Parathyroid adenoma (tissue), 2 donors: ENCODE results near the gene MAP3K6.
A peak's percentile ranks its signal among the peaks of the same experiment; 100 is the strongest.

Source experiments
- H2AFZ ChIP-seq: fragments of 300-600 bp; sonication (generic); one replicate; pipeline ENCODE4 v1.7.0; 2017; ENCODE audit warnings: antibody characterized with exemption, mild to moderate bottlenecking
- H3K27ac ChIP-seq: fragments of 300-600 bp; sonication (generic); one replicate; pipeline ENCODE4 v1.7.0; 2017
- H3K27me3 ChIP-seq: fragments of 300-600 bp; sonication (generic); one replicate; pipeline ENCODE4 v1.7.0; 2017; ENCODE audit warnings: low read length; ENCODE audit not compliant: control insufficient read depth, insufficient read depth
- H3K36me3 ChIP-seq: fragments of 300-600 bp; sonication (generic); one replicate; pipeline ENCODE4 v1.7.0; 2017; ENCODE audit warnings: low read length; ENCODE audit not compliant: control insufficient read depth, insufficient read depth
- H3K4me1 ChIP-seq: fragments of 300-600 bp; sonication (generic); one replicate; pipeline ENCODE4 v1.7.0; 2017; ENCODE audit warnings: control low read depth
- H3K4me2 ChIP-seq: fragments of 300-600 bp; sonication (generic); one replicate; pipeline ENCODE4 v1.7.0; 2017; ENCODE audit warnings: low read length
- H3K4me3 ChIP-seq: fragments of 300-600 bp; sonication (generic); one replicate; pipeline ENCODE4 v1.7.0; 2017; ENCODE audit warnings: low read depth, low read length
- H3K79me2 ChIP-seq: fragments of 300-600 bp; sonication (generic); one replicate; pipeline ENCODE4 v1.7.0; 2017; ENCODE audit warnings: control low read depth
- H3K9ac ChIP-seq: fragments of 300-600 bp; sonication (generic); one replicate; pipeline ENCODE4 v1.7.0; 2017; ENCODE audit warnings: mild to moderate bottlenecking
- H3K9me3 ChIP-seq: fragments of 300-600 bp; sonication (generic); one replicate; pipeline ENCODE4 v1.7.0; 2017; ENCODE audit warnings: low read length; ENCODE audit not compliant: control insufficient read depth
- CTCF ChIP-seq: fragments of 300-600 bp; sonication (generic); IDR thresholded peaks from one replicate; pipeline ENCODE4 v1.7.0; 2017; ENCODE audit warnings: antibody characterized with exemption, mild to moderate bottlenecking
- donor health status: primary hyperparathyroidism.

MAP3K6 gene

GRCh38 chr1:27341525-27342252, 25.1 kb downstream of the MAP3K6 start, which contains the start of gene SYTL1:
SYTL1 (plus strand) TSS chr1:27342022; CDS start chr1:27345335, 3,313 bp downstream.
- no peak within 1 kb of the TSS for H3K9ac ChIP-seq
- no peak within 1 kb of the TSS for H2AFZ ChIP-seq
- no peaks in the 10 kb centered on the region for H3K9me3 ChIP-seq
- H3K27ac ChIP-seq = no peak within 1 kb of the TSS
- no peaks in the 10 kb centered on the region for H3K4me1 ChIP-seq
- no peaks in the 10 kb centered on the region for H3K36me3 ChIP-seq
- H3K4me3 ChIP-seq = peak within 1 kb of the TSS; percentile 60
- no peaks in the 10 kb centered on the region for H3K79me2 ChIP-seq
- no peak for TF ChIP-seq CTCF
- no peaks in the 10 kb centered on the region for H3K27me3 ChIP-seq
- H3K4me2 ChIP-seq = peak within 1 kb of the TSS; percentile 65

- no peak overlapping the region for H3K4me2 ChIP-seq
- no peaks in the 10 kb centered on the region for H3K9me3 ChIP-seq
- H2AFZ ChIP-seq = no peak overlapping the region
- no peaks in the 10 kb centered on the region for H3K79me2 ChIP-seq
- no peak overlapping the region for H3K9ac ChIP-seq
- no peak overlapping the region for H3K4me3 ChIP-seq
- no peaks in the 10 kb centered on the region for H3K36me3 ChIP-seq
- no peaks in the 10 kb centered on the region for H3K4me1 ChIP-seq
- H3K27ac ChIP-seq = no peak overlapping the region
- no peak for TF ChIP-seq CTCF
- no peaks in the 10 kb centered on the region for H3K27me3 ChIP-seq
Observed at GRCh38 chr1:27339213-27339612, 27.5 kb downstream of the MAP3K6 start.

- H3K27ac ChIP-seq = no peak overlapping the region
Observed at GRCh38 chr1:27338751-27339150, 28.0 kb downstream of the MAP3K6 start.

GRCh38 chr1:27336756-27337155, 30.0 kb downstream of the MAP3K6 start:
- H3K36me3 ChIP-seq = no peaks in the 10 kb centered on the region
- no peak overlapping the region for H3K4me3 ChIP-seq
- H3K9me3 ChIP-seq = no peaks in the 10 kb centered on the region
- H2AFZ ChIP-seq = no peak overlapping the region
- no peaks in the 10 kb centered on the region for H3K79me2 ChIP-seq
- no peak overlapping the region for H3K4me2 ChIP-seq
- no peaks in the 10 kb centered on the region for H3K4me1 ChIP-seq
- TF ChIP-seq CTCF = no peak
- H3K9ac ChIP-seq = no peak overlapping the region
- no peaks in the 10 kb centered on the region for H3K27me3 ChIP-seq
- H3K27ac ChIP-seq = no peak overlapping the region

More at GRCh38 chr1:27338751-27339150, 28.0 kb downstream of the MAP3K6 start:
- no peak overlapping the region for H3K9ac ChIP-seq
- no peaks in the 10 kb centered on the region for H3K27me3 ChIP-seq
- no peaks in the 10 kb centered on the region for H3K79me2 ChIP-seq
- H2AFZ ChIP-seq = no peak overlapping the region
- TF ChIP-seq CTCF = no peak
- H3K9me3 ChIP-seq = no peaks in the 10 kb centered on the region
- no peaks in the 10 kb centered on the region for H3K36me3 ChIP-seq
- H3K4me3 ChIP-seq = no peak overlapping the region
- no peak overlapping the region for H3K4me2 ChIP-seq
- no peaks in the 10 kb centered on the region for H3K4me1 ChIP-seq
